Amygdala (tissue), 56 donors: ENCODE measurements around the gene CDCA3.

Experiments
- DNase-seq, 56 donors: peaks; one replicate each; lab custom pipeline; 2025; lab: John Stamatoyannopoulos, UW

Gene CDCA3

GRCh38 chr12:6823182-6824084, 27.7 kb downstream of the CDCA3 start:
- no peak for DNase-seq

GRCh38 chr12:6822426-6823135, 28.5 kb downstream of the CDCA3 start:
- DNase-seq: peak in 1 of 56 donors; percentile 40

- DNase-seq: peak in 33 of 56 donors; percentile 22 to 82 (median 65)
Measured at GRCh38 chr12:6821591-6822425, 29.3 kb downstream of the CDCA3 start, which contains the start of gene GPR162. Gene GPR162, plus strand, starts transcription at chr12:6821821. Its CDS starts 2,078 bp downstream, at chr12:6823899.

- DNase-seq: no peak
Measured at GRCh38 chr12:6820166-6820565, 30.9 kb downstream of the CDCA3 start.

GRCh38 chr12:6819106-6820030, 31.7 kb downstream of the CDCA3 start:
- no peak for DNase-seq

GRCh38 chr12:6818645-6819044, 32.4 kb downstream of the CDCA3 start:
- no peak for DNase-seq

GRCh38 chr12:6818222-6818621, 32.9 kb downstream of the CDCA3 start:
- no peak for DNase-seq

GRCh38 chr12:6817662-6818157, 33.4 kb downstream of the CDCA3 start:
- DNase-seq: no peak

GRCh38 chr12:6817098-6817497, 34.0 kb downstream of the CDCA3 start:
- DNase-seq: no peak

- DNase-seq: no peak
Measured at GRCh38 chr12:6816598-6816997, 34.5 kb downstream of the CDCA3 start.

GRCh38 chr12:6813363-6813762, 37.7 kb downstream of the CDCA3 start:
- DNase-seq: no peak

GRCh38 chr12:6810758-6811157, 40.3 kb downstream of the CDCA3 start:
- no peak for DNase-seq

GRCh38 chr12:6809056-6809455, 42.0 kb downstream of the CDCA3 start:
- no peak for DNase-seq

- DNase-seq: no peak
Measured at GRCh38 chr12:6807170-6807569, 43.9 kb downstream of the CDCA3 start.

GRCh38 chr12:6799147-6799546, 51.9 kb downstream of the CDCA3 start:
- no peak for DNase-seq
